Activated CD8-positive, alpha-beta memory T cell treated with anti-CD3 and anti-CD28 coated beads, Interleukin-2, amount 50 U/mL, for 4 hours (primary cell): Measurements from ENCODE around the gene MAPT.

Experiments used
- DNase-seq: peaks from one replicate; pipeline ENCODE4 v3.0.0-alpha.2; 2020

MAPT gene

DNA sequence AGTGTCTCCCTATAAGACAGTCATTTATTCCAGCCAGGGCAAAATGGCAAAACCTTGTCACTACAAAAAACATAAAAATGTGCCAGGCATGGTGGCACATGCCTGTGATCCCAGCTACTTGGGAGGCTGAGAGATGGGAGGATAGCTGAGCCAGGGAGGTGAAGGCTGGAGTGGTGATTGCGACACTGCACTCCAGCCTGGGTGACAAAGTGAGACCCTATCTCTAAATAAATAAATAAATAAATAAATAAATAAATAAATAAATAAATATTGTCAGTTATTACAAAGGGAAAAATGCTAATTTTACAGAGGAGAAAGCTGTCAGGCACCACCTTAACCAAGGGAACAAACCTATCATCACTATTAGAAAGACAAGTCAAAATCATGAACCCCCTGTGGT, 180.2 kb downstream of the MAPT start:
- DNase-seq = no peak
